Measurements from ENCODE around the gene DIRAS2.

Gene DIRAS2

GRCh38 chr9:90611568-90611967 is 31.1 kb downstream of the DIRAS2 start:
- DNase-seq = no peak

- DNase-seq = no peak
These were observed 31.5 kb downstream of the DIRAS2 start for GRCh38 chr9:90611121-90611520.

GRCh38 chr9:90607701-90608516 is 34.7 kb downstream of the DIRAS2 start:
- no peak for DNase-seq

GRCh38 chr9:90600029-90600428 is 42.6 kb downstream of the DIRAS2 start:
- no peak for DNase-seq

- DNase-seq = no peak
These were observed 44.4 kb downstream of the DIRAS2 start for GRCh38 chr9:90598191-90598590.

- no peak for DNase-seq
These were observed 49.0 kb downstream of the DIRAS2 start for GRCh38 chr9:90593646-90594045.

GRCh38 chr9:90580576-90580975 is 62.0 kb downstream of the DIRAS2 start:
- no peak for DNase-seq

- DNase-seq = no peak
These were observed 63.4 kb downstream of the DIRAS2 start for GRCh38 chr9:90579181-90579580.

- no peak for DNase-seq
These were observed 64.4 kb downstream of the DIRAS2 start for GRCh38 chr9:90578126-90578815.

GRCh38 chr9:90569511-90569910 is 73.1 kb downstream of the DIRAS2 start:
- DNase-seq = no peak

GRCh38 chr9:90568667-90569066 is 74.0 kb downstream of the DIRAS2 start:
- no peak for DNase-seq

- DNase-seq = no peak
These were observed 80.4 kb downstream of the DIRAS2 start for GRCh38 chr9:90562229-90562628.
